Spleen (tissue), 7 donors: Measurements from ENCODE around the gene FGR.
A peak's percentile ranks its signal among the peaks of the same experiment; 100 is the strongest.

Experiments used
- CTCF ChIP-seq, 11 experiments: fragments of 200-600 bp in 7 of 11; fragments of 450-650 bp in 4 of 11; sonication (generic) in 4 of 11; IDR thresholded peaks in 8 of 11; conservative IDR thresholded peaks in 3 of 11; 1 replicate in 7 of 11; 2 replicates in 4 of 11; pipeline versions ENCODE4 v1.4.0 to v1.8.0; 2016 to 2021; ENCODE audit warnings: antibody characterized with exemption in 11 of 11, inconsistent platforms in 4 of 11, mild to moderate bottlenecking in 1 of 11
- POLR2A ChIP-seq, 3 donors: fragments of 450-650 bp; IDR thresholded peaks; one replicate each; pipeline ENCODE4 v1.5.1; 2017; ENCODE audit warnings: antibody characterized with exemption in 3 of 3, mild to moderate bottlenecking in 1 of 3
- POLR2AphosphoS5 ChIP-seq, 3 donors: sonication (generic); formaldehyde crosslinking; IDR thresholded peaks; one replicate each; pipeline ENCODE4 v1.5.1; 2017; ENCODE audit warnings: antibody characterized with exemption in 3 of 3
- donor health status: DM: no; HTN: no; CAD: no; lungs with moderate emphysema.
- donor health status: DM: no; HTN: no; CAD: no.
- donor health status: DM: no; HTN: no; CAD: no.

GRCh38 chr1:27605796-27606707, 28.9 kb downstream of the FGR start:
- TF ChIP-seq CTCF (IDR thresholded peaks at IDR 0.05 in 8 of 11, conservative IDR thresholded peaks at IDR 0.05 in 3 of 11) = peak; percentile 72 to 91 (median 86)
- peak in 1 of 3 donors; percentile 50 for TF ChIP-seq POLR2AphosphoS5 (IDR thresholded peaks at IDR 0.05)
- TF ChIP-seq POLR2A (IDR thresholded peaks at IDR 0.05) = no peak
